NCI-H2081 (cell line): ENCODE results near the gene SFMBT2.
"Not testable (repeated sequence)": the region's sequence is repeated elsewhere in the genome, so short reads cannot be mapped to it uniquely, and the experiment has no call there.

Source experiments
- DNase-seq, 2 experiments: peaks; one replicate each; lab custom pipeline; 2025; lab: John Stamatoyannopoulos, UW

Gene SFMBT2

DNA sequence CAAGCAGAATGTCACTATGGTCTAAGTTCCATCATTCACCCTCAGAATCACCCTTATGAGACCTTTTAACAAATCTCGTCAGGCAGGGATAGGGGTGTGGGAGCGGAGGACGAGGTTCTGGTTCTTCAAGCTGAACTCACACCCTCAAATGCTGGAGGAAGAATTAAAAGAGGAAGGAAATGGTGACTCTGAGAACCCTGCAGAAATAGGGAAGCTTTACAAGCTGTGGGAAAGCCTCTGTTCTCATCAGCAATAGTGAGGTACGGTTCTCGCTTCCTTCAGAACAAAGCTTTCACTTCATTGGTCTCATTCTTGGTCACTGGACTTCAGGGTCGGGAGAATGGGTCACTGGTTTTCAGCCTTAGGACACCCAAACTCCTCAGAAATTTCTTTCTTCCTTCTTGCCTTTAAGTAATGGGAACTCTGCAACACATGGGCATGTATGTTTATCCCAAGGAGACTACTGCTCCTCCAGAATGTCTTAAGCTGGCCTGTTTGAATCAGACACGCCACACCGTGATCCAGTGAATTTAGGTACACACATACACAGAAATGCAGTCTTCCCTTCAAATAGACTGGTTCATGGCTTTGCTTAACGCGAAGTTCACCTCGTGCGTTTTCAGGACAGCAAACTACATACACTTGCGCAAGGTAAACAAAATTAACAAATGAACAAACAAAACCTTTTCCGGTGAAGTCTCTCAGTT, 226.0 kb downstream of the SFMBT2 start:
- DNase-seq = no peak

DNA sequence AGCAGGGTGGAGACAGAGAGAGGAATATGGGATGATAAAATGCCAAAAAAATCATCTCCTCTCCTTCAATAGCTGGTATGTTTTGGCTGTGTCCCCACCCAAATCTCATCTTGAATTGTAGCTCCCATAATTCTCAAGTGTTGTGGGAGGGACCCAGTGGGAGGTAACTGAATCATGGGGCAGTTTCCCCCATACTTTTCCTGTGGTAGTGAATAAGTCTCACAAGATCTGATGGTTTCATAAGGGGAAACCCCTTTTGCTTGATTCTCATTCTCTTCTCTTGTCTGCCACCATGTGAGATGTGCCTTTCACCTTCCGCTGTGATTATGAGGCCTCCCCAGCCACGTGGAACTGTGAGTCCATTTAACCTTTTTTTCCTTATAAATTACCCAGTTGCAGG, 226.7 kb downstream of the SFMBT2 start:
- DNase-seq = not testable (repeated sequence)

DNA sequence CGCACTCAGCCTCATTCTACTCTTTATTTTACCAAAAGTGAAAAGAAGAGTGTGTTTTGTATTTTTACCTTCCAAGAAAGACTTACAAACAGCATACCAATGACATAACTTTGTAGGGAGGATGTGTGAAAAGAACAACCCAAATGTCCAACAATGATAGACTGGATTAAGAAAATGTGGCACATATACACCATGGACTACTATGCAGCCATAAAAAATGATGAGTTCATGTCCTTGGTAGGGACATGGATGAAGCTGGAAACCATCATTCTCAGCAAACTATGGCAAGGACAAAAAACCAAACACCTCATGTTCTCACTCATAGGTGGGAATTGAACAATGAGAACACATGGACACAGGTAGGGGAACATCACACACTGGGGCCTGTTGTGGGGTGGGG, 228.5 kb downstream of the SFMBT2 start:
- DNase-seq = not testable (repeated sequence)

DNA sequence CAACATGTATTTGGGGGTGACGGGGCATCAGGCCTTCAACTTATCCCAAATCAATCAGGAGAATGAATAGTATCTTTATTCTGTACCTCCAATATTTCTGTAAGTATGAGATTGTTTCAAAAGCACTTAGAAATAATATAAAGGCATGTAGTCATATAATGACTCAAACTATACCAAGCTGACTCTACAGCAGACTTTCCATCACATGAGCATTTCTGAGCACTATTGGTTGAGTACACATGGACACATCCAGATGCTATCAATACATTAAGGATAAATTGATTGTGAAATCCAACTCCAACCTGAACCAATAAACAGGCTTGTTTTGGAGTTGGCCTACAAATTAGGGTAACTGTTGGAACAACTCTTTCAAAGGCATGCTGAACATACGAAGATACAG, 229.4 kb downstream of the SFMBT2 start:
- no peak for DNase-seq

DNA sequence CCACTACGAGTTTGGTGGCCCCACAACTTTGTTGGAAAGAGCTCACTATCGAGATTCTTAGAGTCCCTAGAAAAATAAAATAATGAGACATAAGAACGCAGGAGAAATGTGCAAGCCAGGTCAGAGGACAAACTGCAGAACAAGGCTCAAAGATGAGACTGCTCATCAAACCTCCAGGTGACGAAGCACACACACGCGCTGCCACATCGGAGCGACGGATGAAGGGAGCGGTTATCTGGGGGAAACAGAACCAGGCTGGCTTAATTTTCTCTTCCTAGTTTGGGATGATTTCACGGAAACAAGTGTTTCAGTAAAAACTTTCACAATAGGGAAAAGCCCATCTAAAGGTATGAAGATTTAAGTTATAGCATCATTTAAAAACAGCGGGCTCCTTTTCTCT, 231.3 kb downstream of the SFMBT2 start:
- no peak for DNase-seq

DNA sequence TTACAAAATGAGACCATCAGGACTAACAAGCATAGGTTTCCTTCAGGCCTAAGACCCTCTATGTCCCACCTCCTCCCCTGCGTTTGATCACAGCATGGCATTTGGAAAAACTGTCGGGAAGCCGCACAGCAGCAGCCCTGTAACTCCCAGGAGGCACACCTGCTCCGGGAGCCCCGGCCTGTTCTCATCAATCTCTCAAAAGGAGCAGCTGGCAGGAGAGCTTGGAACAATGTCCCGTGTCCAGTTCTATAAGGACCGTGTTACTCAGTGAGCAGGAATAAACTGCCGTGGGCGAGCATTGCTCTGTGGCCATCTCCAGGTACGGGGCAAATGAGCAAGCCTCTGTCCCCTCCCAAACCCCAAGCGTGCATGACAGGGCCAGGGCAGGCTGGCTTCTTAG, 236.9 kb downstream of the SFMBT2 start:
- no peak for DNase-seq

DNA sequence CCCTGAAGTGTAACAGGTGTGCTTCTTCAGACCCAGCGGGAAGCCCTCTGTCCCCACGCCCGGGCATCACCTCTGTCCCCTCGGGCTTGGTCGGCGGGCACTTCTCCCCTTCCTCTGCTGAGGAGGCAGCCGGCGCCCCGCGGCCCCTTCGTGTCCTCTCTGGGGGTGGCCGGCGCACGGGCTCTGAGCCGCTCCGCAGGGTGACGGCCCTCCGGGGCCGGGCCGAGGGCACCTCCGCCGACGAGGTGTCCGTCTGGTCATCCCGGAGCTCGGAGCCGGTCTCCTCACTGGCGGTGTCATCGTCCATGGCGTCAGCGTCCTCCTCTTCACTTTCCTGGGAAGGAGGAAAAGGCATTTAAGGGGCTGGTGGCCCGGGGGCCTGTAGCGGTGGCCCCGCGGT, 239.0 kb downstream of the SFMBT2 start:
- DNase-seq = no peak

DNA sequence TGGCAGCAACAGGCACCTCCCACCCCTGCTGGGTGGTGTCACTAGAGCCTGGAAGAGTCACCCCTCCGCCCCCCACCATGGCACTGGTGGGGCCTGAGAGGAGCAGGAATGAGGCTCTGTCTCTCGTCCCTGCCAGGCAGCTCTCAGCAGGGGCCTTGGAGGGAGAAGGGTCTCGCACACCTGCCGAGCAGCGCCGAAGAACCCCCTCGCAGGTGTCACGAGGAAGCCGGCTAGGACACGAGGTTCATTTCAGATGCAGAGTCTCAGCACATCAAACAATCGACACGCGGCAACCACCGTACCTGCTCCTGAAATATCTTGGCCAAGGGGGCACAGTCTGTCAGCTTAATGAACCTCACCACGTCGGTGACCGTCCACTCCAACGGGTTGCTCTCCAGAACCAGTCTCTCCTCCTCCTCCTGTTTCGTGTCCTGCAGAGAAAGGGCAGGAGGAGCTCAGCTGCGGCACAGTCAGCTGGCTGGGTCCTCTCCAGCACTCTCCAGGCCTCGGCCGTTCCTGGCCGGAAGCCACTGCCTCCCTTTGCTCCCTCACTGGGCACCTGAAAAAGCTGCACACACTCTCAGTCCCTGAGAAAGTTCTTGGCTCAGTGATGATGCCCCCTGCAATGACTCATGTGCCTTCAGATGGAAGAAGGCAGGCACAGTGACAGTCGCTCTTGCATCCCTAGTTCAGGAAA, 240.1 kb downstream of the SFMBT2 start:
- DNase-seq = no peak

DNA sequence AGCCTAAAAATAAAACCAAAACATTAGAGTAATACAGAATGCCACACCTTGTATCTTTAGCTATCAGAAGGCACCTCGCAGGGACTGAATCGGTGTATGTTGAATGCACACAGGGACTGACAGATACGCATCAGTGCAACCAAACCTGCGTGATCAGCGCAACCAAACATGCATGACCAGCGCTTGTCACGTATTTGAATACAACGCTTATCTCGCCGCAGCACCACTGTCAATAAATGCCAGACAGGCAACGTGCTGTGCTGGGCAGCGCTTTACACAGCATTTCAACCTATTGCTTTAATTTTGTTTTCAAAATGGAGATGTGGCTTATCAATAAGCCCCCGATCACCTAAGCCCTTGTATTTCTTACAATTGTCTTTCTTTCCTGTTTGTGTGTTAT, 242.4 kb downstream of the SFMBT2 start:
- no peak for DNase-seq

DNA sequence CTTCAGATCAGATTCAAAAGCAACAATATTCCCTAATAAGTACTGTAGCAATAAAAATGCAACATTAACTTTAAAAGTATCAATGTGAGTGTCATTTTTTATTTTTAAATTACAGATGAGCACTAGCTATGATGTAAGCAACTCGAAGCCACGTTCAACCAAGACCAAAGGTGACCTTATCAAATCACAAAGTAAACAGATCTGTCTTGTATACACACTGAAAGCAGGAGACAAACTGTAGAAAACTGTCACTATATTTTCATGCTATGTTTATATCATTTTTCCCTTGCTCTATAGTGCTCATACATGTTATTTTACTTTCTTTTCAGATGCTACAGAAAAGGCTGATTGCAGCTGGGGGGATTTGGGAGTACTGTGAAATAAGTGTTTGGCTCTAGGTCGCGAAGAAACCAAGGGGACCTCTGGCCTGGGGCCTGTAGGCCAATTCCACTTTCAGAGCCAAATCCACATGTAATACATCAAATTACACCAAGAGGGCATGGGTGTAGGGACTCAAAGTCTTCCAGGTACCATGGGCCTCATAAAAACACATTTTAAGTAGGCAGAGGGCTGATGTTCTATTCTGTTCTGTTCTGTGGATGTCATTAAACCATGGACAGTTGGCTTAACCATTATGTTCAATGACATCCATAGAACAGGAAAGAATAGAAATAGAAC, 245.2 kb downstream of the SFMBT2 start:
- no peak for DNase-seq

DNA sequence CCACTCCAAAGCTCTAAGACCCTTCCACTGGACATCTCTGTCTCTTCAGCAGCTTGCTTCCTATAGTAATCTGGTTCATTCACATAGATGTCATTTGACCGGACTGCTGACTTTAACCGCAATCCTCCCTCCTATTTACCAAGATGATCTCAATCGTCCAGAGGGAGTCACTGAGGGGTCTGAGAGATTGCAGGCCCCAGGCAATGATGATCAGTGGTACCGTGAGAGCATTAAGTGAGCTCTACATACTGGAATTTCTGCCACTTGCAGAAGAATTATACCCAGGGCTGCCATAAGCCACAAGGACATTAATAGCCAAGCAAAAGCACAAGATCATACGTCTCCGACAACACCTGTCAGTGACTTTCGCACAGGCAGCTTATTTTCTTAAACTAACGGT, 245.9 kb downstream of the SFMBT2 start:
- no peak for DNase-seq

DNA sequence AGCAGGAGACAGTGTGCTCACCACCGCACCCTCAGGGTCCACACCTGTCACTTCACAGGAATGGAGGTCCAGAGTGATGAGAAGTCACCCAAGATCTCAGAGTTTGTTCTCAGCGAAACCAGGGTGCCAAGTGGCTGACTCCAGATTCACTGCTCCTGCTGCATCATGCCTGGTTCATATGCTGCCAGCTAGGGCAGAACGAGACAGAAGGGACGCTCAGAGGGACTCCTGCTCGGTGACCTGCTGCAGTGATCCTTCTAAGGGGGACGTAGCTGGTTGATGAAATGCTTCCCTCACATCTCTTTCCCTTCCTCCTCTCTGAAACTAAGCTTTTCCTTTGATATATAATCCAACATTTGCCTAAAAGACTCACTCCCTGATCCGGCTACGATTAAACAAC, 248.5 kb downstream of the SFMBT2 start:
- no peak for DNase-seq

DNA sequence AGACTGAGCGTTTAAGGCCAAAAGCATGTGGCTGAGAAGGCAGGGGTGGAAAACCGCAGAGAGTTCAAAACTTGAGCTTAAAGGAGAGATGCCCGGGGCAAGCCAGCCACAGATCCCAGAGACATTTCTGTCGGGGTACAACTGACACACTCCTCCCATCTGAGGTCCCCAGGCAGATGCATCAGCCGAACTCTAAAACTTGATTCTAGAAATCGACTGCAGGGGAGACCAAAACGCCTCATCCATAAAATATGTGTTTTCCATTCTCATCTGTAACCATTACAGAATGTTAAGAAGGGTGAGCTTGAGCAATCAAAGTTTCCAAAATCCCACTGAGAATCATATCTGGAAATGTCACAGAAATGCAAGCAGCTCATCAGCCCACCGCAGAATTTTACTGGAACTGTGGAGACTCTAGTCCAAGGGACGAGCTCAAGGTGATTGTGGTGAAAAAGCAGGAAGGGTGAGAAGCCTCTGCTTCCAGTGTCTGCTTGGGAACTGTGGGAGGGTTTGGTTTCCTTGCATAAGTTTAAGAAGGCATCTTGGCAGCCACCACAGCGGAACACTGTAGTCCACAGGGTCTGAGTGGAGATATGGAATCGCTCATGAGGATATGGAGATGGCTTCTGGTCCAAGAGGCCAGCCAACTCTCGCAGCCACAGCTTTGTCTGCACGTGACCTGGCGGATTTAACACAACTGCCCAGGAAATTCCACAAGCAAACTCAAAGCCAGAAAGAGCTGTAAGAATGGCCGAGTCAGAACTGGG, 249.2 kb downstream of the SFMBT2 start:
- no peak for DNase-seq

DNA sequence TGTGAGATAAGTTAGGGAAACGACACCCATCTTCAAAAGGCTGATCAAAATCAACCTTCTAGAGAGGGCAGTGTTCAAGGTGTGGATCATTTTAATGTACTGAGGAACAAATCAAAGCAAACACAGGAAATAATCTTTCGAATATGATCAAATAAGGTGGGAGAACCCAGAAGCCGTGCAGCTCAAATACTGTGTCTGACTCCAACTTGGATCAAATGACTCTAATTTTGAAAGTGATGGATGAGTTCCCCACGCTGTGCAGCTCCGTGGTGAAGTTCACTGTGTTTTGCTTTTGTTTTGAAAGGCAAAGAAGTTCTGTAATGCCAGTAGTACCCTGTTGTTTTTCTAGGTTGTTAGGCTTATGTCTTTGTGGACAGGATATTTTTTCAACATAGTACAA, 250.9 kb downstream of the SFMBT2 start:
- DNase-seq = no peak

DNA sequence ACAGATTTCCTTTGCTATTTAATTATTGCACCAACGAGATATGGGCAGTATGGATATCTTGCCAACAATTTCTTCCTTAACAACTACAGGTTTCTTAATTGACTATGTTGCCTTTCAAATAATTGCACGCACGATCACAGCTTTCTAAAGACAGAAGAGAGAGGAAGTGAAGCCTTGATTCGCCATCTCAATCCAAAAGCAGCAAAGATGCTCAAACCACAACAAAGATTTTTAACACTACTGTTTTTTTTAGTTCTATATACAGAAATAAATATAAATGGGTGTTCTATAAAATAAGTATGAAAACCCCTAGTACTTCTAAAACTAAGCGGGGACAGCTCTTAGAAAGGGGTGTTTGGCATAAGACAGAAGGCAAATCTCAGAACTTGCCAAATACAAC, 251.3 kb downstream of the SFMBT2 start:
- DNase-seq = no peak

DNA sequence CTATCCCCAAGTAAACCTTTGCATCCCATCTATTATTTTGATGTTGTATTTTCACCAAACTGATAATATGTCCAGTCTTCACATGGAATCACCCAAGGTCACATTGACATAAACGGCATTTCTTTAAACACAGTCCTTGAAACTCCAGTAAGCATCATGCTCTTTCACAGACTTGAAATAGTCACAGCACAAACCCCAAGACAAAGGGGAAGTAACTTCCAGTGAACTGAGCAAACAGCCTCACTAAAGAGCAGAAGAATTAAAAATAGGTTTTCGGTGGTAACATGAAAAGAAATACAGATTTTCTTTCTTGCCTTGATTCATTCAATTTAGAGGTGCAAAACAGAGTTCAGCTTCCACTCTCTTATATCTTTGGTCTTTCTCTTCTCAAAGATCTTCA, 253.7 kb downstream of the SFMBT2 start:
- DNase-seq = no peak

DNA sequence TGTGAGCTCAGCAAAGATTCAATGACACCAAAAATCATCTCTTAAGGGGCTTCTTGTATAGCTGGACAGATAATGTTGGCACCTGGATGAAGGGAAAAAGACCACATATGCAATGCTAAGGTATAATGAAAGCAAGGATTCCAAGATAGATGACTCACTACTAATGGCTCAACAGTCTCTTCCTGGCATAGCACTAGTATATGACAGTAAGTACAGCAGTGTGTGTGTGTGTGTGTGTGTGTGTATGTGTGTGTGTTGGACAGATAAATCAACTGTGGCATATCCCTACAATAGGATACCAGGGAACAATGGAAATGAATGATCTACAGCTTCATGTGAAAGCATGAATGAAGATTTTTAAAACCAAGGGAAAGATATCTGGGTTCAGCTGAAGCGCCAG, 257.1 kb downstream of the SFMBT2 start:
- DNase-seq = no peak

DNA sequence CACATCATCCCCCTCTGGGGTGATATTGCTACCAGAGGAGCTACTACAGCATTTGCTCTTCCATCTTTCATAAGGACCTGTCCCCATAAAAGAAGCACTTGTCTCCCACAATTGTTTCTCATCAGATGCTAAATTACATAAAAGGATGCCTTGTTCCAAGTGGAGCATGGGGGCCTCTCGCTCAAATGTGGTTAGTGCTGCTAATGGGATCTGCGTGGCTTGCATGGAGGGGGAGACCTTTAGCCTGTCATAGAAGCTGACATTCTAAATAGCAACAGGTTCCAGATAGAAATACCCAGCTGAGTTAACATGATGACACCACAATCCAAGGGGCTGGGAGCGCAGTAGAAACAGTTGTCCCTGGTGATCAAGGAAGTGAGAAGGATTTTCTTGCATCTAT, 257.9 kb downstream of the SFMBT2 start:
- no peak for DNase-seq

DNA sequence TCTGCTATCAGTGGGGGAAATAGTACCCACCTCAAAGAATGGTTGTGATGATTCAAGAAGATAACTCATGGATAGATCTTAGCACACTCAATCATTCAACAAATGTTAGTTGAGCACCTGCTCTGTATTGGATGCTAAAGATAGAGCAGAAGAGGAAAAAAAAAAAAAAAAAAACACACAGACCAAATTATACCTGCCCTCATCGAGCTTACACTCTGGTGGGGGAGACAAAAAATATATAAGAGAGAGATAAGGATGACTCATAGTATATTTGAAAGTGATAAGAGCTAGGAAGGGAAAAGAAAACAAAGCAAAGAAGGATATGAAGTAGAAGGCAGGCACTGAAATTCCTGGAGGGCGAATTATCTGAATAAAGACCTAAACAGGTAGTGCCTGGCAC, 258.5 kb downstream of the SFMBT2 start:
- DNase-seq = no peak

DNA sequence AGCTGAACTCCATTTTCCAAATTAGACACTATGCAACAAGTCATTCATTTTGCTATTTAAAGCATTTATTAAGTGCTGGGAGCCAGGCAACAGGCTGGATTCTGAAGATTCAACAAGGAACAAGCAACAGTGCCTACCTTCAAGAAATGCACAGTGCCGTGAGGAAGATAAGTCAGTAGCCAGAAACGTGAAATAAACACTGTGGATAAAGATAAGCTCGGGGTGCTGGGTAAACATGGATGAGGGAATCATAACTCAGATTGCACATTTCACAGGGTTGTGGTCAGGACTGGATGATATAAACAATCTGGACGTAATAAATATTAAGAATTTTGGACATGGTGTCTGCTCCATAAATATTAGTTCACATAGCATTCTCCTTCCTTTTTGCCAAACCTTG, 259.3 kb downstream of the SFMBT2 start:
- DNase-seq = no peak

DNA sequence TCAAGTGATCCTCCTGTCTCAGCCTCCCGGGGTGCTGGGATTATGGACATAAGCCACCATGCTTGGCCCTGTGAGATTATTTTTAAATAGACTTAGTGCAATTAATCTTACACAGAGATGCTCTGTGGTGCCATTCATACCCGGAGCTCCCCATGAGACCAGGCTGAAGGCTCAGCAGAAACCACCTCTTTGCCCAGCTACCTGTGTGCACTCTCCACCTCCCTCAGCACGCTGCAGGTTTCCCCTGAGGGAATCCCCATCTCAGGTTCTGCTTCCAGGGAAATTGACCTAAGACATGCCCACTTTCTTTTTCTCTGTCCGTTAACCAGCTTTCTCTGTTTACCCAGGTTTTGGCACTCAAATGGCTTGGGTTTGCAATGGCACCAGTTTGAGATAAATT, 260.5 kb downstream of the SFMBT2 start:
- DNase-seq = no peak

DNA sequence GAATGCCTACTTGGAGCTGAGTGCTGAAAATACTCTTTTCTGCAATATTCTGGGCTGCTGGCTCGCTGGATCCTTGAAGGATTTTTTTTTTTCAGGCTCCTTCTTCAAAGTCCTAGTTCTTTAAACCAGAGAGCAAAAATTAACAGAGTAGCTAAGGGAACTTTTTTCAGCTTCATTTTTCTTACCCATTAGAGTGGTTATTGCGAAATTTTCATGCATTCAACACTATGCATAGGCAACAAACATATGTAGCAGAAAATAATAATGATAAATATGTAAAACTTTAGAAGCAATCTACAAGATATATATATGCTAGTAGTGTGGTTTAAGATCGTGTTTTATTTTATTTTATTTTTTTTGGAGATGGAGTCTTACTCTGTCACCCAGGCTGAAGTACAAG, 264.6 kb downstream of the SFMBT2 start:
- DNase-seq = no peak

DNA sequence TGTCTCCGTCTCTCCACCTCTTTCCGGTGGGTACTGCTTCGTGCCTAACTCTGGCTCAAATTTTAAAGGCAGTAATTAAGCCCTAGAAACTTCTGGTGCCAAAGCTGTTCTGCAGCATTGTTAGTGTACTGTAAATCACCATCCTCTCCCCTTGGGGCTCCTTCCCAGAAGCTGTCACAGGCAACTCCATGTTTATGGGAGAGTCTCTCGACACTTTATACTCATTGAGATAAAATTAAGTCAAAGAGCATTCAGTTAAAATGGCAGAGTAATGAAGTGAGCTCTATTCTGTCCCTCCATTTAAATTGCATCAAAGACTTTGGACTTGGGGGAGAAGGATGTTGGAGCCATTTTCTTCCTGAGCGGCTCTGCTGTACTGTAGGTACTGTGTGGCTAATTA, 274.8 kb downstream of the SFMBT2 start:
- DNase-seq = no peak
